IPS-15b (cell line): ENCODE data around the gene PRKCA.

Source experiments
- H3K27me3 ChIP-seq: one replicate; pipeline ENCODE4 v1.6.1; 2013; ENCODE audit warnings: low read length; ENCODE audit not compliant: control insufficient read depth, insufficient read depth
- H3K36me3 ChIP-seq: one replicate; pipeline ENCODE4 v1.6.1; 2013; ENCODE audit warnings: low read length; ENCODE audit not compliant: control insufficient read depth, insufficient read depth
- H3K4me1 ChIP-seq: one replicate; pipeline ENCODE4 v1.6.1; 2013; ENCODE audit warnings: mild to moderate bottlenecking, low read length; ENCODE audit not compliant: control insufficient read depth, insufficient read depth
- H3K4me3 ChIP-seq: one replicate; pipeline ENCODE4 v1.5.1; 2013; ENCODE audit warnings: low read depth, low read length
- H3K9ac ChIP-seq: one replicate; pipeline ENCODE4 v1.6.1; 2013; ENCODE audit warnings: low read depth, mild to moderate bottlenecking, low read length
- H3K9me3 ChIP-seq: one replicate; pipeline ENCODE4 v1.6.1; 2013; ENCODE audit warnings: mild to moderate bottlenecking, low read length; ENCODE audit not compliant: control insufficient read depth, insufficient read depth

The PRKCA gene

DNA sequence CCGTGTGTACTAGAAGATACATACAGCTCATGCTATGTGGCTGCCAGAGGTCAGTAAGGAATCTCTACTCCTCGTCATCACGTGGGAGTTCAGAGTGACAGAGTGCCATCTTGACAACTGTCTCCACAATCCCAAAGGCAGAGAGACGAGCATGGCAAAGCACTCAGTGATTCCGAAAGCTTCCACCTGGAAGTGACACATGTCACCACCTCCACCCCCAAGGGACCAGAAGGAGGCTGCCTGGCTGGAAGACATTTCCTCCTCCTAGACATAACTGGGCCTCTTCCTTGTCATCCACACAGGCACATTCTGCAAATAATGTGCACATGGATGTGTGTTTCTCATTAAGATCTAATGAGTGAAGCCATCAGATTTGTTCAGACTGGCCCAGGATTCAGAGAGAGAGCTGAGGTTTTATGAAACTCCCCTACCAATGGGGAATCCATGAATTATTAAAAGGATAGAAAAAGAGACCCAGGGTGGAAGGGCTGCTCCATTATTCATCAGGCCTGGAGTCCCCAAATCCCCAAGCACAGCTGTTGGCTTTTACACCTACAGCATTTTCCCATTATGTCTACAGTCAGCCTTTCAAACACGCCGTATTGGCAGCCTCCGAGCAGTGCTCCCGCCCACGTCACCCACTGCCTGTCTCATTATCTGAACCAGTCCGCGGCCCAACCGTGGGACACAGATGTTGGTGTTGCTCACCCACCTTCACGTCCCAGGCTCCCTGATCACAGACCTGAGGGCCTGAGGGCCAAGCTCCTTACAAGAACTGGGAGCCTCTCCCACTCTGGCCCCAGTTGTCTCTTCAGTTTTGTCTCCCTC, 529.2 kb downstream of the PRKCA start:
- Histone ChIP-seq H3K36me3 (no peaks in the 10 kb centered on the region), H3K4me3 (no peak overlapping the region), H3K9me3 (no peaks in the 10 kb centered on the region), H3K27me3 (peaks cover 28% of the 10 kb centered on the region), H3K9ac (no peak overlapping the region), H3K4me1 (peaks cover 14% of the 10 kb centered on the region)

DNA sequence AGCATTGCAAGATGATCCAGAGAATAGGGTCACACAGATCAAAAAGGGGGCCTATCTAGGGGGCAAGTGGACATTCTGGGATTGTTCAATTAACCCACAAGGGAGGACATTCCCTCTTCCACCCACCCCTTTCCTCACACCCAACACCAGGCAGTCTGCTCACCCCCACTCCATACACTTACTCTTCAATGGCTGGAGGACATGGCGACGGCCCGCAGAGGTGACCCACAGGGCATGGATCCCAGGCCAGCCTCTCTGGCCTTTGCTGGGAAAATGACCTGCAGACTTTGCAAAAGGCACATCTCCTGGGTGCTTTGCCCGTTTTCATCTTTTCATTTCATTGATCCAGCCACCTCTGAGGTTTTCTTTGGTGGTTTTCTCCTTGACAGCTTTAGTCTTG, 530.8 kb downstream of the PRKCA start:
- Histone ChIP-seq H3K9ac (no peak overlapping the region), H3K4me3 (no peak overlapping the region), H3K36me3 (no peaks in the 10 kb centered on the region), H3K27me3 (peaks cover 32% of the 10 kb centered on the region), H3K4me1 (peaks cover 14% of the 10 kb centered on the region), H3K9me3 (no peaks in the 10 kb centered on the region)

DNA sequence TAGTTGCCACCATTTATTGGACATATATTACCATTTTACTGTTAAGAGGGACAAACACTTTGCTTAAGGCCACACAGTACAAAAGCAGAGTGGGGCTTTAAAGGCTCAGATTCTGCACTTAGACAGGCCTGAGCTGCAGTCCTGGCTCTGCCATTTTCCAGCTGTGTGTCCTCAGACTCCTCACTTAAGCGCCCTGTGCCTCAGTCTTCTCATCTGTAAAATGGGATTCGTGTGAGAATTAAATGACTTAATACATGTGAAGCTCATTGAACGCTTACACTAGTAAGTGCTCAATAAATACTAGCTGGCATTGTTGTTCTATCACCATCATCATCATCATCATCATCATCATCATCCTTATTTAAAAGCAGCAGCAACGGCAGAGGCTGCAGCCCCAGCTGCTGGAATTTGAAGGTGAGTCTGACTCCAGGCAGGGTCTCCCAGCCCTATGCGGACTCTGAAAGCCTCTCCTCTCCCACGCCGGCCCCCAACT, 532.1 kb downstream of the PRKCA start:
- Histone ChIP-seq H3K36me3 (no peaks in the 10 kb centered on the region), H3K4me3 (peak overlapping the region; percentile 49), H3K4me1 (peaks cover 9% of the 10 kb centered on the region), H3K9me3 (no peaks in the 10 kb centered on the region), H3K9ac (no peak overlapping the region), H3K27me3 (peaks cover 30% of the 10 kb centered on the region)

DNA sequence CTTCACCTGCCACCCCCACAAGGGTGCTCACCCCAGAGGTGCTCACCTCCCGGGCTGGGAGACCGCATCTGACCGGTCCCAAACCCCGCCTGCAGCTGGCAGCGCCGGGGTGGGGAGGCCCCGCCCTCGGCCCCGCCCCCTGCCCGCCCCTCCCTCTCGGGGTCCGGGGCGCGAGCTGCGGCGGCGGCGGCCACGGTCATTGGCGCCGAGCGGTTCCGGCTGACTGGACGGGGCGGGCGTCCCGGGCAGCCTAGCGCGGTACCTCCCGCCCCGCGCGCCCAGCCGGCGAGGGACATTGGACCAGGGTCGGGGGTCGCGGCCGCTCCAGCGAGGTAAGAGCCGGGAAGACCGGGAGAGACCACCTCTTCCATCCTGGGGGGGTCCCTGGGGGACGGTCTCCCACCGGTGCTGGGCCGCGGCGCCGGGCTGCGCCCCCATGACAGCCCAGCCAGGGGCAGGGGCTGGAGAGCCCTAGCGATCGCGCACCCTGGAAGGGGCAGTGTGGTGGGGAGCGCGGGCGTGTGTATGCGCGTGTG, 532.6 kb downstream of the PRKCA start, which contains the start of gene CACNG5:
TSS of gene CACNG5 (plus strand) at position 199 of the 536 bp plus-strand sequence. CDS start 42,216 bp downstream, outside the sequence.
- no peaks in the 10 kb centered on the region for H3K36me3 ChIP-seq
- H3K9me3 ChIP-seq, result no peaks in the 10 kb centered on the region
- peak within 1 kb of the TSS; percentile 71 for H3K4me3 ChIP-seq
- H3K4me1 ChIP-seq, result peaks cover 7% of the 10 kb centered on the region
- H3K9ac ChIP-seq, result peak within 1 kb of the TSS; percentile 1
- peaks cover 30% of the 10 kb centered on the region for H3K27me3 ChIP-seq

DNA sequence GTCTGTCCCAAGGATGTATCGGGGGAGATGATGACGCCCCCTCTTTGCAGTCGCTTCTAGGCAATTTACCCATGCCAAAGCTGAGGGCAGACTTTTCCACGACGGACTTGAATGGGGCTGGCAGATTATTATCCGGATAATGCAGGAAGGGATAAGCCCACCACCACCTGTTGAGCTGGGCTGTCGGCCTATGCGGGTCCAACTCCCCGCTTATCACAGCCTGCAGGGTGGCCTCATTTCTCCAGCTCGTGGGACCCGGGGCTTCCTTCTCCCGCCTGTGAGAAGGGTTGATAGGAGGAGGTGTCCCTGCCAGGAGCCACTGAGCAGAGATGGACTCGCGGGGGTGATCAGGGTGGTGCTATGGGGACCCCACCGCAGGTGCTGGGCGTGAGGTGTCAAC, 533.1 kb downstream of the PRKCA start:
- peak overlapping the region; percentile 71 for H3K4me3 ChIP-seq
- H3K9ac ChIP-seq, result peak overlapping the region; percentile 1
- peaks cover 30% of the 10 kb centered on the region for H3K27me3 ChIP-seq
- H3K4me1 ChIP-seq, result peaks cover 3% of the 10 kb centered on the region
- H3K36me3 ChIP-seq, result no peaks in the 10 kb centered on the region
- no peaks in the 10 kb centered on the region for H3K9me3 ChIP-seq

DNA sequence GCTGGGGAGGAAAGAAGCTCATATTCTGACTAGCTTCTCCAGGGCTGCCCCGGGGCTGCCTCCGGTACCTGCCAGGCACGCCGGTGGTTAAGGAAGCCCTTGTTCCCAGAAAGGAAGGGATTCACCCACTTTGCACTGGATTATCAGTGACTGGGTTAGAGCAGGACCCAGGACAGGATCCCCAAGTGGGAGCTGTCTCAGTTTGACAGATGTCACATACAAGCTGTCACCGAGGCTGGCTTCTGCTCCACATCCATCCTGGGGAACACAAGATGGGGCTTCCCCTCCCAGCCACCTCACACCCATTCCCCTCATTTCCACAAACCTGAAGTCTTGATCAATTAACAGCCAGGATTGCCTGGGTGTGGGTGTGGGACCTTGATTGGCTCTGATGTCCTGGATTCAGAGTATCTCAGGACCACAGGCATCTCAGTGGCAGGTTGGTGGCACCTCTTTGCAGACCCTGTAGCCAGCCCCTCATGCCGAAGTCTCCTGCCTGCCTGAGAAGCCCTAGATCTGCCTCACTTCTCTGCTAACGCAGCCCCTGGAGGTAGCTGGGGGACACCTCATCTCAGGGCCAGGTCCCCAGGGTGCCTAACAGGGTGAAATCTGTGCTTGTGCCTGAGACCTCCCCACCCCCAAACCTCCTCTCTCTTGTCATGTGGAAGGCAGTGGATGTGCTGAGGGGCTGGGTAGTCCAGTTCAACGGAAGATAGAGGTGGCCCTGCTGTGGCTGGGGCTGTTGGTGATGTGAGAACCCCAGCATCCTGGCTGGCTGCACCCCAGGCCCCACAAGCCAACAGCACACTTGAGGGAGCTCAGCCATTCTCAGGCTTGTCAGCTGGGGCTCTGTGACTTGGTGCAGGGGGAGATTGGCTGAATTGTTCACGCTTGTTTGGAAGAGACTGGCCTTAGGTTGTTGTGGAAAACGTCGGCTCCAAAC, 533.9 kb downstream of the PRKCA start:
- H3K4me3 ChIP-seq, result no peak overlapping the region
- no peak overlapping the region for H3K9ac ChIP-seq
- H3K36me3 ChIP-seq, result no peaks in the 10 kb centered on the region
- H3K9me3 ChIP-seq, result no peaks in the 10 kb centered on the region
- peaks cover 30% of the 10 kb centered on the region for H3K27me3 ChIP-seq
- H3K4me1 ChIP-seq, result no peaks in the 10 kb centered on the region

DNA sequence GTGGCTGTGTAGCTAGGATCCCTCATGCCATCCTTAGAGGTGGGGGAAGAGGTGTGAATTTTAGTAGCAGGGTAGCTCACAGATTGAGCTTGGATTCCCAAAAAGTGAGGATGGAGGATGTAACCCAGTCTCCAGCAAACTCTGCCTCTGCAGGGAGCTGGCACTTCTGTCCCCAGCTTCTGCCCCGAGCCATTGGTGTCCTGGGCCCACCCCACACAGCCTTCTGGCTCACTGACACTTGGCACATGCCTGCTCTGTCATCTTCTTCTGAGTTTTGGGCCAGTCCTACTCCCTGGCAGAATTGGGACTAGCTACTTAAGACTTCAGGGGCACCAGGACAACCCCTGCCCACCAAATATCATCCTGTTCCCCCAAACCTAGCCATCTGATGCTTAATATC, 534.8 kb downstream of the PRKCA start:
- no peak overlapping the region for H3K4me3 ChIP-seq
- H3K9ac ChIP-seq, result no peak overlapping the region
- no peaks in the 10 kb centered on the region for H3K4me1 ChIP-seq
- no peaks in the 10 kb centered on the region for H3K9me3 ChIP-seq
- H3K36me3 ChIP-seq, result no peaks in the 10 kb centered on the region
- H3K27me3 ChIP-seq, result peaks cover 30% of the 10 kb centered on the region

DNA sequence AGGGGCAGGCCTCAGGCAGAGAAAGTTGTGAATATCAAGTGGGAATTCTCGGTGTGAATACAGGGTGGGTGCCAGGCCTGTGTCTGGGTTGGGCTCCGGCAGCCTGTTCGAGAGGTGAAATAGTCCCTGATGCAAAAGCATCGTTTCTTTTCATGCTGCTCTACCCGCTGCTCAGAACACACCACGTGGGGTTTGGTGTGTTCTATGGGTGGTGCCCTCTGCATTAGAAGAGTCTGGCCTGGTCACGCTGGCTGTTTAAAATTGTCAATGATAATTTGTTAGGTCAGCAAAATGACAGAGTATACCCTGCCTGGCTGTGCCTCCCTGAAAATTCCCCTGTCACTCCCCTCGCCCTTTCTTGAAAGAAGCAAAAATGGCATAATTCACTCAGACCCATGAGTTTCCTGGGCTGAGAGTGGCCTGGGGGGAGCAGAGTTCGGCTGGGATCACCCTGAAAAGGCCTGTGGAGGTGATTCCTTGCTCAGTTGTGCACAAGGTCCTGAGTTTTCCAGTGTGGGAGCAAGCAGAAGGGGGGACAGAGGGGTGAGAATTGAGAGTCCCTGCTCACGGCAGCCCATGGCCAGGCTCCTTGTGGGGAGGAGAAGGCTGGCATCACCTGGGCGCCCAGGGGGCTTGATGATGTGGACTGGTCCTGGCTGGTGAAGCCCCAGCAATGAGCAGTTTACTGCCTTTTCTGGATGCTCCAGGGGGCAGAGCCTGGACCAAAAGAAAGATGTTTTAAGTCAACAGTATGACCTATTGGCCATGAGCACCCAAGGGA, 535.7 kb downstream of the PRKCA start:
- H3K4me1 ChIP-seq, result no peaks in the 10 kb centered on the region
- H3K36me3 ChIP-seq, result no peaks in the 10 kb centered on the region
- peaks cover 30% of the 10 kb centered on the region for H3K27me3 ChIP-seq
- no peak overlapping the region for H3K9ac ChIP-seq
- no peaks in the 10 kb centered on the region for H3K9me3 ChIP-seq
- no peak overlapping the region for H3K4me3 ChIP-seq

DNA sequence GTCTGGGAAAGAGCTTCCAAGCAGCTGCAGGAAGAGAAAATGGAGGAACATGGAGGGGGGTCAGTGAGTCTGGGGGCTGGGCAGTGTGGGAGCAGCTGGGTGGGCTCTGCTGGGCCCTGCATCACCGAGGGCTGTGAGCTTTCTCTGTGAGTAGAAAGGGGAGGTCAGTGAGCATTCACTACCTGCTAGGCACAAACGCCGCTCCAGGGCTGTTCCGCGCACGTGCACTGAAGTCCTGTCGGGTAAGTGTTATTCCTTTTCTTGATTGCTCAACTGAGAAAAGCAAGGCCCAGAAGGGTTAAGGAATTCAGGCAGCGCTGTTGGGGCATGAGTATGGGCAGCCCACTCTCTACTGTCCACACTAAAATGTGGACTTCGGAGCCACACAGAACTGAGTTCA, 537.2 kb downstream of the PRKCA start:
- no peaks in the 10 kb centered on the region for H3K9me3 ChIP-seq
- H3K9ac ChIP-seq, result no peak overlapping the region
- H3K4me3 ChIP-seq, result no peak overlapping the region
- H3K36me3 ChIP-seq, result no peaks in the 10 kb centered on the region
- H3K4me1 ChIP-seq, result no peaks in the 10 kb centered on the region
- peaks cover 19% of the 10 kb centered on the region for H3K27me3 ChIP-seq

DNA sequence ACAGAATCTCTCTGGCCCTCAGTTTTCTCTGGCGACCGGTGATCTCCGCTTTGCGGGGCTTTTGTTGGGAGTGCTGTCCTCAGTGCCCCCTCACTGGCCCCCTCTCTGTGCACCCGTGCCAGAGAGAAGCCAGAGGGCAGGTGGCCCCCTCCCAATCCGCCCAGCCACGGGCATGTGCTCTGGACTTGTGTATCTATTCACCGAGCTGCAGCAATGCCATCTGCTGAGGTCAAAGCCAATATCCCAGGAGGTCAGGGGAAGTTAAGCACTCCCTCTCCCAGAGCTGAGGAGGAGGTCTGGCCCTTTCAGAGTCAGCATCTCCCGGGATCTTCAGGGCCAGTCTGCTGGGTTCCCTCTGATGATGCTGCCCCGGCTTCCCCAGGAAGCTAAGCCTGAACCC, 537.6 kb downstream of the PRKCA start:
- Histone ChIP-seq H3K36me3 (no peaks in the 10 kb centered on the region), H3K4me1 (no peaks in the 10 kb centered on the region), H3K4me3 (no peak overlapping the region), H3K9ac (no peak overlapping the region), H3K27me3 (peaks cover 18% of the 10 kb centered on the region), H3K9me3 (no peaks in the 10 kb centered on the region)

DNA sequence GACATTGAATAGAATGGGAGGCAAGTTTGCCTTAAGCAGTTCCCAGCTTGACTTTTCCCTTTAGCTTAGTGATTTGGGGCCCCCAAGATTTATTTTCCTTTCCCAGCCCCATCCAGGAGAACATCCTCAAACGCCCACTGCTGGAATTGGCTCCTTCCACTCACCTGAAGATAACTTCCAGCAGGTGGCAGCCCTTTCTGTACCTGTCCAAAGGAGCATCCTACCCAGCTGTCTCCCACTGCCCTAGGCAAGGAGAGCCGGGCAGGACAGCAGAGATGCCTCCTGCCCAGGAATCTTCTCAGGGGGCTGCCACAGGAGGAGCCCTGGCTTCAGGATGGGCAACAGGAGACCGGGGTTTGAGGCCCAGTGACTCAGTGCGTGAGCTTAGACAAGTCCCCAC, 538.9 kb downstream of the PRKCA start:
- Histone ChIP-seq H3K4me3 (no peak overlapping the region), H3K27me3 (peaks cover 5% of the 10 kb centered on the region), H3K4me1 (no peaks in the 10 kb centered on the region)

More for the DNA sequence above, 538.9 kb downstream of the PRKCA start:
- H3K9ac ChIP-seq, result no peak overlapping the region
- H3K36me3 ChIP-seq, result no peaks in the 10 kb centered on the region
- no peaks in the 10 kb centered on the region for H3K9me3 ChIP-seq
